NT2/D1 (cell line): Measurements from ENCODE around the gene SPSB4.

ENCODE experiments used
- DNase-seq: peaks from one replicate; pipeline ENCODE4 v3.0.0-alpha.2; 2011; ENCODE audit warnings: low read depth, low spot score
- H3K27me3 ChIP-seq: 2 replicates; pipeline ENCODE4 v1.6.0; 2011; ENCODE audit warnings: mild to moderate bottlenecking; ENCODE audit not compliant: insufficient read length, insufficient read depth
- H3K36me3 ChIP-seq: 2 replicates; pipeline ENCODE4 v1.6.1; 2011; ENCODE audit warnings: mild to moderate bottlenecking, low read length, mixed read lengths; ENCODE audit not compliant: insufficient read depth, insufficient read length
- H3K4me1 ChIP-seq: 2 replicates; pipeline ENCODE4 v1.5.1; 2011; ENCODE audit not compliant: insufficient read depth, insufficient read length
- H3K4me3 ChIP-seq: 2 replicates; pipeline ENCODE4 v1.5.1; 2011; ENCODE audit warnings: low read depth; ENCODE audit not compliant: insufficient read length
- H3K9ac ChIP-seq: 2 replicates; pipeline ENCODE4 v1.6.0; 2011; ENCODE audit warnings: low read depth; ENCODE audit not compliant: insufficient read length
- H3K9me3 ChIP-seq: 2 replicates; pipeline ENCODE4 v1.5.1; 2011; ENCODE audit warnings: mild to moderate bottlenecking, low read length; ENCODE audit not compliant: insufficient read depth
- SUZ12 ChIP-seq: IDR thresholded peaks from 2 replicates; pipeline ENCODE4 v1.6.1; 2011; ENCODE audit not compliant: insufficient read length, insufficient read depth; ENCODE audit errors: extremely low read depth
- YY1 ChIP-seq: IDR thresholded peaks from 2 replicates; pipeline ENCODE4 v1.6.1; 2011; ENCODE audit not compliant: insufficient read length, insufficient read depth
- ZNF274 ChIP-seq: IDR thresholded peaks from 2 replicates; pipeline ENCODE4 v1.6.1; 2011; ENCODE audit warnings: mild to moderate bottlenecking, low read depth, low read length

Gene SPSB4

GRCh38 chr3:141126661-141127343 lies 75.7 kb downstream of the SPSB4 start:
- no peaks in the 10 kb centered on the region for H3K9me3 ChIP-seq
- H3K9ac ChIP-seq, result no peak overlapping the region
- no peaks in the 10 kb centered on the region for H3K36me3 ChIP-seq
- no peak for TF ChIP-seq YY1
- peaks cover 4% of the 10 kb centered on the region for H3K4me1 ChIP-seq
- H3K4me3 ChIP-seq, result no peak overlapping the region
- no peaks in the 10 kb centered on the region for H3K27me3 ChIP-seq
- no peak for DNase-seq

- peaks cover 3% of the 10 kb centered on the region for H3K4me1 ChIP-seq
- no peak overlapping the region for H3K9ac ChIP-seq
- TF ChIP-seq YY1 (no peak), SUZ12 (no peak), ZNF274 (no peak)
- DNase-seq, result no peak
- H3K36me3 ChIP-seq, result no peaks in the 10 kb centered on the region
- no peaks in the 10 kb centered on the region for H3K9me3 ChIP-seq
- no peak overlapping the region for H3K4me3 ChIP-seq
- no peaks in the 10 kb centered on the region for H3K27me3 ChIP-seq
Observed at GRCh38 chr3:141127344-141128125, 76.4 kb downstream of the SPSB4 start.

GRCh38 chr3:141128126-141128777 lies 77.1 kb downstream of the SPSB4 start:
- TF ChIP-seq YY1, result no peak
- no peak for TF ChIP-seq ZNF274
- no peak for TF ChIP-seq SUZ12

GRCh38 chr3:141129049-141129448 lies 77.9 kb downstream of the SPSB4 start:
- Histone ChIP-seq H3K4me1 (peaks cover 3% of the 10 kb centered on the region), H3K9ac (no peak overlapping the region), H3K36me3 (no peaks in the 10 kb centered on the region), H3K27me3 (no peaks in the 10 kb centered on the region), H3K4me3 (no peak overlapping the region), H3K9me3 (no peaks in the 10 kb centered on the region)
- TF ChIP-seq YY1 (no peak), SUZ12 (no peak), ZNF274 (no peak)
- DNase-seq, result no peak

More at GRCh38 chr3:141128126-141128777, 77.1 kb downstream of the SPSB4 start:
- H3K9ac ChIP-seq, result no peak overlapping the region
- H3K27me3 ChIP-seq, result no peaks in the 10 kb centered on the region
- no peak overlapping the region for H3K4me3 ChIP-seq
- peaks cover 3% of the 10 kb centered on the region for H3K4me1 ChIP-seq
- no peak for DNase-seq
- no peaks in the 10 kb centered on the region for H3K9me3 ChIP-seq
- no peaks in the 10 kb centered on the region for H3K36me3 ChIP-seq

GRCh38 chr3:141129541-141130011 lies 78.4 kb downstream of the SPSB4 start:
- H3K4me3 ChIP-seq, result no peak overlapping the region
- no peaks in the 10 kb centered on the region for H3K9me3 ChIP-seq
- H3K4me1 ChIP-seq, result peaks cover 3% of the 10 kb centered on the region
- no peaks in the 10 kb centered on the region for H3K36me3 ChIP-seq
- H3K27me3 ChIP-seq, result no peaks in the 10 kb centered on the region
- H3K9ac ChIP-seq, result no peak overlapping the region
- no peak for DNase-seq
- TF ChIP-seq SUZ12 (no peak), YY1 (no peak), ZNF274 (no peak)

- peaks cover 33% of the 10 kb centered on the region for H3K9me3 ChIP-seq
- peaks cover 6% of the 10 kb centered on the region for H3K36me3 ChIP-seq
- H3K9ac ChIP-seq, result no peak overlapping the region
- no peaks in the 10 kb centered on the region for H3K27me3 ChIP-seq
- no peak overlapping the region for H3K4me3 ChIP-seq
- H3K4me1 ChIP-seq, result peaks cover 8% of the 10 kb centered on the region
- DNase-seq, result no peak
- TF ChIP-seq SUZ12, result no peak
- TF ChIP-seq ZNF274, result no peak
- TF ChIP-seq YY1, result no peak
Observed at GRCh38 chr3:141143517-141143916, 92.4 kb downstream of the SPSB4 start.

GRCh38 chr3:141146979-141147470 lies 95.9 kb downstream of the SPSB4 start:
- no peak overlapping the region for H3K9ac ChIP-seq
- TF ChIP-seq YY1 (no peak), ZNF274 (no peak), SUZ12 (no peak)
- no peak for DNase-seq

More at GRCh38 chr3:141146979-141147470, 95.9 kb downstream of the SPSB4 start:
- Histone ChIP-seq H3K4me3 (no peak overlapping the region), H3K27me3 (no peaks in the 10 kb centered on the region), H3K36me3 (peaks cover 6% of the 10 kb centered on the region), H3K4me1 (peaks cover 8% of the 10 kb centered on the region), H3K9me3 (peaks cover 20% of the 10 kb centered on the region)
